HG02678 (cell line): ENCODE data around the gene KRT78.
"Not testable (repeated sequence)": the region's sequence is repeated elsewhere in the genome, so short reads cannot be mapped to it uniquely, and the experiment has no call there.

Experiments used
- ATAC-seq: cut with Tn5 transposase; IDR thresholded peaks from one replicate; pipeline ENCODE4 v1.9.1; 2021; ENCODE audit warnings: mild to moderate bottlenecking, moderate library complexity; ENCODE audit not compliant: unreplicated experiment

KRT78 gene, protein sequence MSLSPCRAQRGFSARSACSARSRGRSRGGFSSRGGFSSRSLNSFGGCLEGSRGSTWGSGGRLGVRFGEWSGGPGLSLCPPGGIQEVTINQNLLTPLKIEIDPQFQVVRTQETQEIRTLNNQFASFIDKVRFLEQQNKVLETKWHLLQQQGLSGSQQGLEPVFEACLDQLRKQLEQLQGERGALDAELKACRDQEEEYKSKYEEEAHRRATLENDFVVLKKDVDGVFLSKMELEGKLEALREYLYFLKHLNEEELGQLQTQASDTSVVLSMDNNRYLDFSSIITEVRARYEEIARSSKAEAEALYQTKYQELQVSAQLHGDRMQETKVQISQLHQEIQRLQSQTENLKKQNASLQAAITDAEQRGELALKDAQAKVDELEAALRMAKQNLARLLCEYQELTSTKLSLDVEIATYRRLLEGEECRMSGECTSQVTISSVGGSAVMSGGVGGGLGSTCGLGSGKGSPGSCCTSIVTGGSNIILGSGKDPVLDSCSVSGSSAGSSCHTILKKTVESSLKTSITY

DNA sequence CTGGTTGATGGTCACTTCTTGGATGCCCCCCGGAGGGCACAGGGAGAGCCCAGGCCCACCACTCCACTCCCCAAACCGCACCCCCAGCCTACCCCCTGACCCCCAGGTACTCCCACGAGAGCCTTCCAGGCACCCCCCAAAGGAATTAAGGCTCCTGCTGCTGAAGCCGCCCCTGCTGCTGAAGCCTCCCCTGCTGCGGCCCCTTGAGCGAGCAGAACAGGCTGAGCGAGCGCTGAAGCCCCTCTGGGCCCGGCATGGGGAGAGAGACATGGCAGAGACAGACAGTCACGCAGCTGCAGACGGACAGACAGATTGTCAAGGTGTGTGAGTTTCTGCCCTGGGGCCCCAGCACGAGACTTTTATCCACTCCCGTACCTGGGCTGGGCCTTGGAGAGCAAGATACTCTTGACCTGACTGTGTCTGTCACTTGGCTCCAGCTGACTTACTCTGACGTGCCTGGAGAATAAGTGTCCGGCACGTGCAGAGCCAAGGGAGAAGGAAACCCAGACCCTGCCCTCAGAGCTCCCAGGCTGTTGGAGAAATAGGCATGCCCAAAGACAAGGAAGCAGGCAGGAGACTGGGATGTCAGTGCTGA, at the start of gene KRT78:
Gene KRT78 (minus strand): TSS at position 334 of the 595 bp plus-strand sequence. CDS start 64 bp downstream, at position 270.
- ATAC-seq = no peak

DNA sequence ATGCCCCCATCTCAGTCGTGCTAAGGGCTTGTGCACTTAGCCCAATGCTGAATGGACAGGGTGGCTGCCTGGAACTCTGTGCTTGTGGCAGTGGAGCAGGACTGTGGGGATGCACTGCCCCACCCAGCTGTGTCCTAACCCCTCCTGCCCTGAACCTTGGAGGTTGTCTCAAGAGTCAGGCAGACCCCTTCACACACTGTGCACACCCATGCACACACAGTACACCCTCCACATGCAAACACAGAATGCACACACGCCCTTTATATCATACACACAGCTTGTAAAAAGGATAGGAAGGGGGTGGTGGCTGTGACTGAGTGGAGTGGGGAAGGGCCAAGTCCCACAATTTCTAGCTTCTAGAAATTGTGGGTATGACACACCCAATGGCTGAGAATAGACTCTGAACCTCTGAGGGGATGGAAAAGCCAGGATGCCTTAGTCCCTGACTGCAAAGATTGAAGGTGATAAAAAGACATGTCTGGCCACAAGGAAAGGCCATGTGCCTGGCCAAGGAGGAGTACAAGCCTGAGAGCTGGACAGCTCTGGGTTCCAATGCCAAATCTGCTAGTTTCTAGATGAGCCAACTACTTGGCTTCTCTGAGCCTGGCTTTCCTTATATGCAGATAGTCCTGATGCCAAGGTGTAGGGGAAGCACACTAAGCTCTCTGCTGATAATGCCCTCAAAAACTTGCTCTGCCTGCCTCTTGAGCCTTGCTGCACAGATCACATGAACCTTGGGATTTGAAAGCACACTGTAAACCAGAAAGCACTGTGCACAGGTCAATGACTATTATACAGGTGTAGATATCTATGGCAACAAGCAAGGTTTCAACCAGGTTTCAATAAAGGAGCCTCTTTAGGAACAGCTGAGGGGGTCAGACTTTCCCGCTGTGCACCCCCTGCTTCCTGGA, 47.7 kb upstream of the KRT78 start:
- no peak for ATAC-seq

DNA sequence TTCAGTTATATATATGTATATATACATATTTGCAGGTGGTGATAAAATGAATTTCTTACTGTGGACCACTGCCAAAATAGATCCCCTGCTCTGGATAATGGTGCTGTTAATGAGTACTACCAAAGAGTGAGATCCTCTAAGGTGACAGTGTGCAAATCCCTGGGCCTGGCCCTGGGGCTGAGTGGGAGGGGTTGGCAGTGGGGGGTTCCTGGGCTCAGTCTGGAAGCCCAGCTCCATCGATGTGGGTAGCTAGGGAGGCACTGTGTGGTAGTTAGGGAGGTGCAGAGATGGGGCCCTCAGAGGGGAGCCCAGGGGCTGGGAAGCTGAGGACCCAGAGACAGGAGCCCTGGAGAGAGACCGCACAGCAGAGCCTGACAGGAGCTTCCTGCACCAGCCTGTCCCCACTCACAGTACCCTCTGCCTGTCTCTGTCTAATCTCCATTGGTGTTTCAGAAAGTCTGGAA, 47.0 kb upstream of the KRT78 start:
- no peak for ATAC-seq

DNA sequence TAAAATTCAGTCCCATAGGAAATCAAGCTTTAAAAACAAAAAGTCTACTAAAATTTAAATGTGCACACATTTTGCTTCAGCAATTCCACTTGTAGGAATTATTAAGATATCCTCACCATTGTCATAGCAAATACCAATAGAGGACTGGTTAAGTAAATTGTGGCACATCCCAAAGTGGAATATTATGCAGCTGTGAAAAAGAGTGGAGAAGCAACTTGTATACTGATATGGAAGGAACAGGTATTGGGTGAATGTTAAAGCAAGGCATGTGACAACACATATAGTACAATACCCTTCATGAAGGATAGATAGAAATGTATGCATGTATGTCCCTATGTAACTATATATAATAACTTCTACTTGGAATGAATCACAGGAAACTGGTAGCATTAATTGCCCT, 44.2 kb upstream of the KRT78 start:
- no peak for ATAC-seq

DNA sequence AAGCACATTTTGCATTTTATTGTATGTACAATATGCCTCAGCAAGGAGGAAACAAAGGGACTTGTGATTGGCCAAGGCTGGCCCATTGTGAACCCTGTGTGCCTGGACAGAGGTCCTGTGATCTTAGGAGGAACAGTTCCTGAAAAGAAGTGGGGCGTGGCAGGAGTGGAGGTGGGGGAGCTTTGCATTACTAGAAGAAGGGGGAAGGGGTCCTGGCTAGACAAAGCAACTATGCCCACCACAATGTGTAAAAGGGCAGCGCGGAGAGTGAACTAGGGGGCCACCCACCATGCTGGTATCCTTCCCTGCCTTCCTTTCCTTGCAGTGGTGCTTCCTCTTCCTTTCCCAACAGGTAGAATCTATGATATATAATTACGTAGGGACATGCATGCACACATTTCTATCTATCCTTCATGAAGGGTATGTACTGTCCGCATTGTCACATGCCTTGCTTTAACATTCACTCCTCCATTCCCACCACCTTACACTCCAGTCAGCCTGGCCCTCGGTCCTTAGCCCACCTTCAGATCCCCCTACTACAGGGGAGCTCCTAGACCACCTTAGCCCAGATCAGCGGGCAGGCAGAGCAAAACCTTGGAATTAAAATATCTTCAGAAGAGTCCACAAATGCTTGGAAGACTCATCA, 43.5 kb upstream of the KRT78 start:
- ATAC-seq = no peak

DNA sequence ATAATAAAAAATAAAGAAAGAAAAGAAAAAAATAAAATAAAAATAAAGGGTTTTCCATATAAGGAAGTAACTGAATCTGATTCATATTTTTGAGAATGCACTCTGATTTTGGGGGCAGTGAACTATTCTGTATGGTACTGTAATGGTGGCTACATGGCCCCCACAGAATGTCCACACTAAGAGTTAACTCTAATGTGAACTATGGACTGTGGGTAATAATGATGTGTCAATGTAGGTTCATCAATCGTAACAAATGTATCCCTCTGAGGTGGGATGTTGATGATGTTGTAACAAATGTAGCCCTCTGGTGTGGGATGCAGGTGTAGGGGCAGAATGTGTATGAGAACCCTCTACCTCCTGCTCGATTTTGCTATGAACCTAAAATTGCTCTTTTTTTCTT, 42.2 kb upstream of the KRT78 start:
- no peak for ATAC-seq

DNA sequence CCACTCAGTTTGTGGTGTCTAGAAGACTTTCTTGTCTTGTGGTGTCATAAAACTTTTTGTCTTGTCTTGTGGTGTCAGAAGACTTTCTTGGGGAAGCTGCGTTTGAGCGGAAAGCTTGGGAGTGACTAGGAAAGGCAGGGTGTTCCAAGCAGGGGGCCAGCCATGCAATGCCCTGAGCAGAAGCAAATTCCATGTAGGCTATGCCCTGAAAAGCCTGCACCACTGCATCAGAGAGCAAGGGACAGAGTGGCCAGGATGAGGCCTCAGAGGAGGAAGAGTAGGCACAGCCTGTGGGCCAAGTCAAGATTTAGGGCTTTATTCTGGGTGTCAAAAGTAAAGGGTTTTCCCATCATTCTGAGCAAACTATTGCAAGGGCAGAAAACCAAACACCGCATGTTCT, 41.6 kb upstream of the KRT78 start:
- no peak for ATAC-seq

DNA sequence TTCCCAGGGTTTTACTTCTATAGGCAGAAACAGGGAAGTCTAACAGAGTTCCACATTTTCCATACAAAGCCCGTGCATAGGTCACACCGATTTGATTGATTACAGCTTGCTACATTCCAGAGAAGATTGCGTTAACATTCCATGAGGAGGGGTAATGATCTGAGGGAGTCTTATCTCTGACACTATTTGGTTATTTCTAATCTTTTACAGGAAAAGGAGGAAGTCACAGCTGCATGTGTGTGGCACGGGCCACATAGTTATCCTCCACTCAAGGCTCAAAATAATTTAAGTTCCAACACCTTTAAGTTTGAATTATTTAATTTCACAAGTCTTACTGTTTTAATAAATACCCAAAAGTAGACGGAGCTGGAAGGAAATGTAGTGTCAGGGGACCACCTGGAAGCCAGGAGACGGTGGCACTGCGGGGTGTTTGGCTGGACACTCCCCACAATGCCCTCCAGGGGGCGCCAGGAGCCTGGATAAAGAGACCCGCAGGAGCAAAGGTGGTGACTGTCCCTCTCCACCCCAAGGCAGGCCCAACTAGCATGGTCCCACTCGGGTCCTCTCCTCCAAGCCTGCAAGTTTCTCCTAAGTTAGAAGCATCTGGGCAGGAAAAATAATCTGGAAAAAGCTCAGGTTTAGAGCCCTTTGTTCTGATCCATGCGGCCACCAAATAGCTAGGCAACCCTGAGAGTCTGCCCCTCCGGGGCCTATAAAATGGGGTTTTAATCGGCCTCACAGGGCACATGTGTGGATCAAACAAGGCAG, 35.9 kb upstream of the KRT78 start:
- no peak for ATAC-seq

DNA sequence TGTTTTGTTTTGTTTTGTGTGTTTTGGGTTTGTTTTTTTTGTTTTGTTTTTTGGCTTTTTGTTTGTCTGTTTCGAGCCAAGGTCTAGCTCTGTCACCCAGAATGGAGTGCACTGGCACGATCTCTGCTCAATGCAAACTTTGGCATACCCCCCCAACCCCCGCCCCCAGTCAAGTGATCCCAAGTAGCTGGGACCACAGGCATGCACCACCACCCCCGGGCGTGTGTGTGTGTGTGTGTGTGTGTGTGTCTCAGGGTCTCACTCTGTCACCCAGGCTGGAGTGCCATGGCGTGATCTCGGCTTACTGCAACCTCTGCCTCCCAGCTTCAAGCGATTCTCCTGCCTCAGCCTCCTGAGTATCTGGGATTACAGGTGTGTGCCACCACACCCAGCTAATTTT, 31.7 kb upstream of the KRT78 start:
- not testable (repeated sequence) for ATAC-seq

DNA sequence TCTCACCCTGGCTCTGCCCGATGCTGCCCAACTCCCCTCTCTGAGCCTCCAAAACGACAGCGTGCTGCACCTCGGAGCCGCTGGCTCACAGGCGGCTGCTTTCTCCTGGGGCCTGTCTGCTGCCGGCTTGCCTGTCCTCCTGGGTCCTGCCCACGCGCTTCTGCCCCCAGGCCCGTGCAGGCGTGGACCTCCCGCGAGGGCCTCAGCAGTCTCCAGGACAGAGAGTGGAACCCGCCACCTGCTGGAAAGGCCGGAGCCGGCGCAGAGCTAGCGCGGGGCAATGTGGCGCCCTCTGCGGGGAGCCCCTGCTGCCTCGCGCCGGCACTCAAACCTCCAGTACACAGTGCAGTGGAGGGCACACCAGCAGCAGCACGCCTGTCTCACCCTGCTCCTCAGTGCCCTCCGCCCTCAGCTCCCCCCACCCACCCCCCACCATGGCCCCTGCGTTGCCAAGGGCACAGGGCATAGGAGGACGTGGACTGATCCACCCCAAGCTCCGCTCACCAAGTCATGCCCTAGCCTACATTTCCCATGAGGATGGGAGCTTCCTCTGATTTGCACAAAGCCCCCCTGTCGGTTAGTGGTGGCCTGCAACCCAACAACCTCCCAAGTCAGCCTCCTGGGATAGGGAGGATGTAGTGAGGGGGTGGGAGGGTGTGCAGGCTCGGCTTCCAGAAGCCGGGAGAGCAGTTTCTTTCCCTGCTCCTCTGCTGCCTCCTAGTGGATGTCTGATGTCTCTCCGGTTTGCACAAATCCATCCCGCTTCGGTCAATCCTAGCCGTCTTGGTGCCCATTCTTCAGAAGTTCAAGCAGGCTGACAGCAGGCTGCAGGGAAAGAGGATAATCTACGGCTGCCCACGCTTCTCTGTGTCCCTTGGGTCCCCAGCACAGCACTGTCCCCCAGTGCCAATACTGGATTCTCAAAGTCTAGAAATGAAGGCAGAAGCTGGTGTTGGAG, 30.9 kb upstream of the KRT78 start:
- ATAC-seq = peak; percentile 60

DNA sequence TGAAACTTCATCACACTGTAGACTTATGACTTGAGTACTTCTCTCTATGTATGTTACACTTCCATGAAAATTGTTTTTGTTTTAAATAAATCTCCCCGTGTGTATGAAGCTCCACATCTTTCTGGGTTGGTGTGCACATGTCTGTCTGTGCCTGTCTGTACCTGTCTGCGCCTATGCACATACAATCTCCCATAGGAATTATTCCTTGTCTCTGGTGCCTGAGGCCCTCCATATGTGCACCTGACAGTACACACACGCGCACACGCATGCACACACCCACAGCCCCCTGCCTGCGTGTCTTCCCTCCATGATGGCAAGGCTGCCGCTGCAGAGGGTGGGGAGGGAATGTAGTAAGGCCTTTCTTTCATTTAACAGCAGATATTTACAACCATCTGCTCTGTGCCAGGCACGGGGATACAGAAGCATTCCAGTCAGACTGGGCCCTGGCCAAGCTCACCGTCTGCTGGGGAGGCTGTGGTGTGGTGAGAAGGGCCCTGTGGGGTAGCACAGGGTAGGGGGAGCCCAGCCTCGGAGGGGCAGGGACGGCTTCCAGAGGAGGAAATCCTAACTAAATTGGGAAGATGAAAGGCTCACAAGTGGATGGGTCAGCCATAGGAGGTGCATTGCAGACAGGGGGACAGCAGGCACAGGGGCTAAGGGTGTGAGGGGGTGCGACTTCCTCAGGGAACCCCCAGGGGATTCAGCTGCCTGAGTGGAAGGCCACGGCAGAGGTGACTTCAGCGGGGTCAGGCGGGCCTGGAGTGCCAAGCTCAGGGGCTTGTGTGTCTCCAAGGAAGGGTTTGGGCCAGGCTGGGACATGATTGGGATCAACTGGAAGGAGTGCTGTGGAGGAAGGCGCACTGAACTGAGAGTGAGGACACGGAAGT, 30.0 kb upstream of the KRT78 start:
- ATAC-seq = no peak

DNA sequence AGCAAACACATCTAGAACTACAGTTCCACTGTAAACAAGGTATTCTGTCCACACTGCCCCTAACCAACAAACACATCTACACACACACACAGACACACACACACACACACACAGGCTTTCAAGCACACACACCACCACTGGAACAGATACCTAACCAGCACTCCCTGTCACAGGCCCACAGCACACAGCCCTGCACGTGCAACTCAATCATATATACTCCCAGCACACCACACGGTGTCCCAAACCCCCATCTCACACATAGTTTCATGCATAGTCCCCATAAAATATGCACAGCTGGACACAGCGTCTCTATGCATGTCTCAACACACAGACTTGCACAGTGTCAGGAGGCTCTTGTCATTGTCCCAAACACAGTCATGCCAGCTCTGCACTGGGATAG, 28.4 kb upstream of the KRT78 start:
- ATAC-seq = no peak

DNA sequence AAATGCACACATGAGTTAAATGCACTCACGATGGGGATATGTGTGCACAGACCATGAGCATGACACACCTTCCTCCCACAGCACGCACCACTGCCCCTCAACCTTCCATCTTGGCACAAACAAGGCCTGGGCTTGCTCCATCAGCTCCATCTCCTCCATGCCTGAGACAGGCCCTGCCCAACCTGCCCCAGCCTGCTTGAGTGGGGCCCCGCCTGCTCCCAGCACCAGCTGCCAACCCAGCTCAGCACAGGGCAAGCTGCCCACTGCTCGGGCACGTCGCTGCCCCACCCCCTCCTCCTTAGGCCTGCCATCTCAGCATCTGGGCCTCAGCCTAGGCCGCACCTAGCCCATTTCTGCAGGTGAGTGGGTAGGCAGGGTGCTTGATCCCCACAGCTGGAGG, 27.6 kb upstream of the KRT78 start:
- ATAC-seq = no peak

DNA sequence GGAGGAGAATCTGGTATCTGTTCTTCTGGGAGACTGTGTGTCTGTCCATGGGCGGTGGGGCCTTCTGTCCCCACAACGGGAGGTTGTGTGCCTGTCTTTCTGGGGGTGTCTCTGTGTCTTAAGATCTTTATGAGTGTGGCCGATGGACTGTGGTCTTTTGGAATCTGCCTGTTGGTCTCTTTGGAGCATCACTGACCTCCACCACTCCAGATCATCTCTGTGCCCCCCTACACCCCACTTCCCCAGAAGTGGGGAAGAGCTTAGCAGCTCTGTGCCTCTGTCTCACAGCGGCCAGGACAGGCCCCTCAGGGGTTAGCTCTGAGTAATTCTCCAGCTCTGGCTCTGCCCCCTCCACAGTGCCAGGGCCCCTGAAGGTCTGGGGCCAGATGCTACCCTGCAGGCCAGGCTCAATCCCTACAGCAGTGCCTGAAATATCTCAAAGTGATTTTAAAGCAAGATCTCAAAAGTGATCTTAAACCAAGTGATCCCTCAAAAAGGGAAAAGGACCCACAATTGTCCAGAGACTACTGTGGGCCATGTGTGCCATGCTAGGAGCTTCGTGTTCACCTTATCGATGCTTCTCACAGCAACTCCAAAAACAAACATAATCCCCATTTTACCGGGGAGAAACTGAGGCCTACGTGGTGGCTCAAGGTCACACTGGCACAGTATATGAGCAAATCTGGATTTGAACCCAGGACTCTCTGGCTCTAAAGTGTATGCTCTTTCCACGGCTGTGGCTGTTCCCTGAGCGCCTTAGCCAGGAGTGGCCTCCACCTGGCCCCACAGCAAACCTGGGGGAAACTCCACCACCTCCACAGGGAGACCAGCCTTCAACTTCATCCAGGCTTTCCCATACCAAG, 26.0 kb upstream of the KRT78 start:
- no peak for ATAC-seq

DNA sequence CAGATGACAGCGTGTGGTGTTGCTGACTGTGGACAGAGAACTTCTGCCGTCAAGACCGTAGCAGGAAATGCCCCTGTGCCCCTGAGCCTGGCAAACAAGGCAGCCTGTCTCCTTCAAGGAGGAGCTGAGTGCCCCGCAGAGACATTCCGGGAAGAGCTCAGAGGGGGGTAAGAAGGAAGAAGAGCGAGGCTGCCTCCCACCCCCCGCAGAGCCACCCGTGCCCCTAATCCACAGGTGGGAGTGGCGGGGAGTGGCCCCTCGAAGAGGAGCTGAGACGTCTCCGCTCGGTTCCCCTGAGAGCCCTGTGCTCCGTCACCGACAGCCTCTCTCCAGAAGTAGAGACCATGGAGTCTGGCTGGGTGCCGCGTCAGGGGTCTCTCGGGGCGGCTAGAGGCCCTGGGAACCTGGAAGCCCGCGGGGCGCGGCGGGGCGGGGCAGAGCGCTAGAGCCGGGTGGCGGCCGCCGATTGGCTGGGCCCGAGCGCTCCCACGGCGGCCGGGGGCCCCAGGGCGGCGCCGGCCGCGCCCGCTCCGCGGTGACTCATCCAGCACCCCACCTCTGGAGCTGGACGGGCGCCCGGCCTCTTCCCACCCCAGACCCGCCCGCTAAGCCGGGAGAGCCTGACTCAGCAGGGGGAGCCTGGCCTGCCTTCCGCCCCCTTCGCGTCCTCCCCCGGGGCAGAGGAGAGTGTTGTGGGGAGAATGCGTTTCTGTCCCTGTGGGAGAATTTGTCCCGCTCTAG, 25.2 kb upstream of the KRT78 start:
- ATAC-seq = peak; percentile 63

DNA sequence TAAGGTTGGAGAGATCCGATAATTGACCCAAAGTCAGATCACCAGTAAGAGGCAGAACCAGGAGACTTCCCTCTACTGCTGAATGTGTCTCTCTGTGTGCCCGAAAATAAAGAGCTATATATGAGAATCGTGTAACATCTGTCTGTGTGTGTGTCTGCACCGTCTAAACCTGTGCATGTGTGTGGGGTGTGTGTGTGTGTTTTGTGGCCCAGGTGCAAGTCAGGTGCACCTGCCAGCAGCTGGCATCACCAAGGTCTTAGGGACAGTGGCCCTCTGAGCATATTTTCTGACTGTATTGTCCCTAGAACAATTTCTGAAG, 24.7 kb upstream of the KRT78 start:
- ATAC-seq = no peak
